ENCODE data around the gene XCL1. TPM values are rescaled to one million over a fixed set of nuclear protein-coding genes. Genes with fewer than 3 reads are reported as not detected.
"Not testable (repeated sequence)": the region's sequence is repeated elsewhere in the genome, so short reads cannot be mapped to it uniquely, and the experiment has no call there.

Gene XCL1
- total and polyA plus RNA-seq, 2 experiments from 2014 or later, result not detected

GRCh38 chr1:168543840-168544498 lies 32.4 kb upstream of the XCL1 start, which contains the start of gene XCL2:
XCL2 (minus strand) TSS chr1:168543997; CDS start chr1:168543964, 33 bp downstream.
- WGBS, 2 experiments (ENCODE audit: low coverage in 1 of 2, low lambda C conversion rate in 2 of 2, missing lambda C conversion rate in 2 of 2), result 62 to 68% methylated on average over 5 of the region's 8 CpGs
- H3K36me3 ChIP-seq (ENCODE audit: low read depth); DNase-seq; H3K4me2 ChIP-seq (ENCODE audit: unreplicated experiment); H4K20me1 ChIP-seq (ENCODE audit: insufficient read depth); H3K79me2 ChIP-seq (ENCODE audit: insufficient read depth); H3F3A ChIP-seq (ENCODE audit: insufficient read depth); H3K9ac ChIP-seq; H3K9me3 ChIP-seq (ENCODE audit: low read depth); H3K9me2 ChIP-seq (ENCODE audit: insufficient read depth); H3K27ac ChIP-seq; in situ Hi-C loops (cut with MboI); H3K4me3 ChIP-seq; H2AFZ ChIP-seq; H3K27me3 ChIP-seq (replicated peaks; ENCODE audit: insufficient read depth); H3K4me1 ChIP-seq (ENCODE audit: insufficient read depth): not testable (repeated sequence)

DNA sequence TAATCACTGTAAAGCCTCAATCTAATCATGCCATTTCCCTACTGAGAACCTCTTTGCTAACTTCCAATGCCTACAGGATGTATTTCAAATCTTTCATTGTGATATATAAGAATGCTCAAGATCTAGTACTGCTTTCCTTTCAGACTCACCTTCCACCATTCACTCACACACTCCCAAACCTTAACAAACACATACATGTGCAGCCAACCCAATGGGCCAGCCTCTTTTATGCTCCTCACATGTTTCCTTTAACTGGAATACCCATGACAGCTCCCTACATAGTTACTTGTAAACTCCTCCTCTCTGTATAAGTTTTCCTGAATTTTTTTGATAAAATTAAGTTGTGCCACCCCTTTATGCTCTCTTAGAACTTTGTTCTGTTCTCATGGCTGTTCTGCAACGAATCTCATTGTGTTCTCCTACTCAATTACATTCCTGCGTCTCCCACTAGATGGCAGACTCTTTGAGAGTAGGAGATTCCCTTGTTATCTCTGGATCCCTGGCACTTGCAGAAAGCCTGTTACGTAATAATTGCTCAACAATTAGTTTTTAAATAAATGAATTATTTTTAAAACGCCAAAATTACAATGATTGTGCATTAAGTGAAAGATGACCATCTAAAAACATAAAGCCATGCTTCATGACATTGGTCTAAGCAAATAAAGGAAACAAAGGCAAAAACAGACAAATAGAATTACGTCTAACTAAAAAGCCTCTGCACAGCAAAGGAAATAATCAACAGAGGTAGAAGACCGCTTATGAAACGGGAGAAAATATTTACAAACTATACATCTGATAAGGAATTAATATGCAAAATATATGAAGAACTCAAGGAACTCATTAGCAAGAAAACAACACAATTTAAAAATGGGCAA lies 30.5 kb upstream of the XCL1 start:
- H4K20me1 ChIP-seq (ENCODE audit: insufficient read depth); H3K79me2 ChIP-seq (ENCODE audit: insufficient read depth); H3K9me3 ChIP-seq (ENCODE audit: low read depth); in situ Hi-C loops (cut with MboI); H3K4me3 ChIP-seq; H3K4me1 ChIP-seq (ENCODE audit: insufficient read depth); H3K9ac ChIP-seq; H3K27ac ChIP-seq; H3K9me2 ChIP-seq (ENCODE audit: insufficient read depth); H3F3A ChIP-seq (ENCODE audit: insufficient read depth); H3K4me2 ChIP-seq (ENCODE audit: unreplicated experiment); H2AFZ ChIP-seq; H3K36me3 ChIP-seq (ENCODE audit: low read depth); H3K27me3 ChIP-seq (replicated peaks; ENCODE audit: insufficient read depth): not testable (repeated sequence)
- DNase-seq, result peak; percentile 64
- WGBS, 2 experiments (ENCODE audit: low coverage in 1 of 2, low lambda C conversion rate in 2 of 2, missing lambda C conversion rate in 2 of 2), result 44 to 48% methylated on average over 7 of the region's 7 CpGs

DNA sequence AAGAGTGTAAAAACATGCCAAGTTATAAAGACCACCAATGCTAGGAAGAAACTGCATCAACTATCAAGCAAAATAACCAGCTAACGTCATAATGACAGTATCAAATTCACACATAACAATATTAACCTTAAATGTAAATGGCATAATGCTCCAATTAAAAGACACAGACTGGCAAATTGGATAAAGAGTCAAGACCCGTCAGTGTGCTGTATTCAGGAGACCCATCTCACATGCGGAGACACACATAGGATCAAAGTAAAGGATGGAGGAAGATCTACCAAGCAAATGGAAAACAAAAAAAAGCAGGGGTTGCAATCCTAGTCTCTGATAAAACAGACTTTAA lies 29.9 kb upstream of the XCL1 start:
- H3F3A ChIP-seq (ENCODE audit: insufficient read depth); H2AFZ ChIP-seq; H3K79me2 ChIP-seq (ENCODE audit: insufficient read depth); in situ Hi-C loops (cut with MboI); H3K9ac ChIP-seq; H4K20me1 ChIP-seq (ENCODE audit: insufficient read depth); H3K4me1 ChIP-seq (ENCODE audit: insufficient read depth); H3K27me3 ChIP-seq (replicated peaks; ENCODE audit: insufficient read depth); H3K9me2 ChIP-seq (ENCODE audit: insufficient read depth); H3K9me3 ChIP-seq (ENCODE audit: low read depth); H3K27ac ChIP-seq; H3K4me3 ChIP-seq; H3K36me3 ChIP-seq (ENCODE audit: low read depth); H3K4me2 ChIP-seq (ENCODE audit: unreplicated experiment); DNase-seq: not testable (repeated sequence)
- 49 to 51% methylated on average over 3 of the region's 3 CpGs for WGBS, 2 experiments (ENCODE audit: low coverage in 1 of 2, low lambda C conversion rate in 2 of 2, missing lambda C conversion rate in 2 of 2)

DNA sequence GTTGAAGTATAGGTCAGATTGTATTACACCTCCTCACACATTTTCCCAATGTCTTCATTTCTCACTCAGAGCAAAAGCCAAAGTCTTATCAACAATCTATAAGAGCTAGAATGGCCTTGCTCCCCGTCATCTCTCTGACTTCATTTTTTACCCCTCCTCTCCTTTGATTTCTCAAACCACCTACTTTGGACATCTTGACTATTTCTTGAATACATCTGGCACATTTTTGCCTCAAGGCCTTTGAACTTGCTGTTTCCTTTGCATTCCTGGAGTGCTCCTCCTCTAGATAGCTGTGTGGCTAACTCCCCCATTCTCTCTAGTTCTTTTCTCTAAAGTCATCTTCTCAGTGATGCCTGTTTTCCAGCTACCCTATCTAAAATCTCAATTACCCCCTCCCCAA lies 25.4 kb upstream of the XCL1 start:
- no peaks in the 10 kb centered on the region for H3K4me1 ChIP-seq (ENCODE audit: insufficient read depth)
- no peak overlapping the region for H3K9ac ChIP-seq
- TF ChIP-seq EZH2phosphoT487 (IDR thresholded peaks at IDR 0.05; ENCODE audit: insufficient read depth, low read depth) (no peak), EZH2 (IDR thresholded peaks at IDR 0.05; ENCODE audit: insufficient read depth, poor library complexity, severe bottlenecking) (no peak)
- H2AFZ ChIP-seq, result no peak overlapping the region
- no peak for DNase-seq
- H3K79me2 ChIP-seq (ENCODE audit: insufficient read depth), result no peaks in the 10 kb centered on the region
- no peaks in the 10 kb centered on the region for H3K9me2 ChIP-seq (ENCODE audit: insufficient read depth)
- no peak overlapping the region for H3K4me3 ChIP-seq
- no peak overlapping the region for H3K4me2 ChIP-seq (ENCODE audit: unreplicated experiment)
- in situ Hi-C loops (cut with MboI), result no loop called here
- no peaks in the 10 kb centered on the region for H3F3A ChIP-seq (ENCODE audit: insufficient read depth)
- no peaks in the 10 kb centered on the region; the same call in 1 of the 2 replicates for H3K27me3 ChIP-seq (replicated peaks; ENCODE audit: insufficient read depth)
- H3K36me3 ChIP-seq (ENCODE audit: low read depth), result no peaks in the 10 kb centered on the region
- H4K20me1 ChIP-seq (ENCODE audit: insufficient read depth), result no peaks in the 10 kb centered on the region
- H3K9me3 ChIP-seq (ENCODE audit: low read depth), result no peaks in the 10 kb centered on the region
- 36 to 40% methylated on average over 1 of the region's 1 CpG for WGBS, 2 experiments (ENCODE audit: low coverage in 1 of 2, low lambda C conversion rate in 2 of 2, missing lambda C conversion rate in 2 of 2)
- H3K27ac ChIP-seq, result no peak overlapping the region
